GM12874 (cell line): ENCODE results near the gene PUS7.
A peak's percentile ranks its signal among the peaks of the same experiment; 100 is the strongest.

Experiments used
- CTCF ChIP-seq: IDR thresholded peaks from 2 replicates; pipeline ENCODE4 v1.5.1; 2011; ENCODE audit warnings: low read depth, mild to moderate bottlenecking, control low read depth, low read length, moderate library complexity; ENCODE audit not compliant: insufficient read depth

PUS7 gene

GRCh38 chr7:105450177-105450861 is 71.8 kb downstream of the PUS7 start:
- no peak for TF ChIP-seq CTCF

- TF ChIP-seq CTCF = no peak
These were observed 73.9 kb downstream of the PUS7 start for GRCh38 chr7:105448181-105448580.

- no peak for TF ChIP-seq CTCF
These were observed 77.6 kb downstream of the PUS7 start for GRCh38 chr7:105444342-105444987.

GRCh38 chr7:105439174-105439893 is 82.7 kb downstream of the PUS7 start:
- no peak for TF ChIP-seq CTCF

- TF ChIP-seq CTCF = no peak
These were observed 83.3 kb downstream of the PUS7 start for GRCh38 chr7:105438847-105439173.

GRCh38 chr7:105438254-105438653 is 83.8 kb downstream of the PUS7 start:
- TF ChIP-seq CTCF = no peak

- TF ChIP-seq CTCF = peak; percentile 47; the same call in 1 of the 2 replicates
These were observed 92.1 kb downstream of the PUS7 start for GRCh38 chr7:105429746-105430612.
